Measurements from ENCODE around the gene PKD2. TPM values are rescaled to one million over a fixed set of nuclear protein-coding genes. Genes with fewer than 3 reads are reported as not detected.

The PKD2 gene
- total RNA-seq, 1 donor from 2014 or later: 119 TPM

- H3K27ac ChIP-seq: peak overlapping the region; percentile 78 to 94
- TF ChIP-seq CTCF (IDR thresholded peaks at IDR 0.05): no peak
- peaks cover 0 to 31% of the 10 kb centered on the region in 2 donors for H3K4me1 ChIP-seq
- H3K27me3 ChIP-seq: no peaks in the 10 kb centered on the region
- H3K4me3 ChIP-seq: peak overlapping the region; percentile 16 to 34
- intact Hi-C loops (cut with DNase I): no loop called here
- no peak for DNase-seq (ENCODE audit: low spot score in 2 of 2)
- no peaks in the 10 kb centered on the region for H3K36me3 ChIP-seq
- H3K9me3 ChIP-seq: no peaks in the 10 kb centered on the region
These were observed 4.2 kb upstream of the PKD2 start for GRCh38 chr4:88003261-88003660.

- TF ChIP-seq CTCF (IDR thresholded peaks at IDR 0.05): no peak
- Histone ChIP-seq H3K4me3 (peak overlapping the region; percentile 90 to 96), H3K9me3 (no peaks in the 10 kb centered on the region), H3K27me3 (no peaks in the 10 kb centered on the region), H3K36me3 (no peaks in the 10 kb centered on the region), H3K27ac (peak overlapping the region; percentile 94 to 98), H3K4me1 (peaks cover 0 to 31% of the 10 kb centered on the region in 2 donors)
- peak in 1 of 2 donors; percentile 72 for DNase-seq (ENCODE audit: low spot score in 2 of 2)
- intact Hi-C loops (cut with DNase I): no loop called here
These were observed 2.4 kb upstream of the PKD2 start for GRCh38 chr4:88005076-88005475.

GRCh38 chr4:88005946-88006345 lies 1.5 kb upstream of the PKD2 start:
- peak overlapping the region; percentile 90 to 96 for H3K4me3 ChIP-seq
- H3K4me1 ChIP-seq: peaks cover 0 to 35% of the 10 kb centered on the region in 2 donors
- intact Hi-C loops (cut with DNase I): no loop called here

GRCh38 chr4:88006956-88007303 lies 505 bp upstream of the PKD2 start:
- peak overlapping the region; percentile 94 to 98 for H3K27ac ChIP-seq
- intact Hi-C loops (cut with DNase I): loop anchor here (1.0 kb wide), 3 partner anchors 11 to 516 kb away; partner anchors contain the start of gene PYURF
- no peaks in the 10 kb centered on the region for H3K36me3 ChIP-seq
- H3K4me1 ChIP-seq: peaks cover 0 to 35% of the 10 kb centered on the region in 2 donors
- no peaks in the 10 kb centered on the region for H3K27me3 ChIP-seq
- no peak for DNase-seq (ENCODE audit: low spot score in 2 of 2)
- no peaks in the 10 kb centered on the region for H3K9me3 ChIP-seq
- TF ChIP-seq CTCF (IDR thresholded peaks at IDR 0.05): no peak
- peak overlapping the region; percentile 90 to 96 for H3K4me3 ChIP-seq

More at GRCh38 chr4:88005946-88006345, 1.5 kb upstream of the PKD2 start:
- Histone ChIP-seq H3K36me3 (no peaks in the 10 kb centered on the region), H3K27ac (peak overlapping the region; percentile 94 to 98), H3K9me3 (no peaks in the 10 kb centered on the region), H3K27me3 (no peaks in the 10 kb centered on the region)
- no peak for TF ChIP-seq CTCF (IDR thresholded peaks at IDR 0.05)
- DNase-seq (ENCODE audit: low spot score in 2 of 2): no peak

- Histone ChIP-seq H3K27me3 (no peaks in the 10 kb centered on the region), H3K27ac (peak overlapping the region; percentile 94 to 98), H3K9me3 (no peaks in the 10 kb centered on the region), H3K4me3 (peak overlapping the region; percentile 90 to 96), H3K36me3 (no peaks in the 10 kb centered on the region), H3K4me1 (peaks cover 0 to 29% of the 10 kb centered on the region in 2 donors)
- no peak for TF ChIP-seq CTCF (IDR thresholded peaks at IDR 0.05)
- DNase-seq (ENCODE audit: low spot score in 2 of 2): peak in 1 of 2 donors; percentile 71
- intact Hi-C loops (cut with DNase I): no loop called here
These were observed 797 bp downstream of the PKD2 start for GRCh38 chr4:88008122-88008742.
